Vagina (tissue), 2 donors: ENCODE results near the gene CACNA1S. TPM values are rescaled to one million over a fixed set of nuclear protein-coding genes. Genes with fewer than 3 reads are reported as not detected.

Source experiments
- DNase-seq, 2 donors: peaks; one replicate each; pipeline ENCODE4 v3.0.0-alpha.2; 2017; ENCODE audit errors: extremely low spot score in 2 of 2
- H3K27ac ChIP-seq: fragments of 200-600 bp; sonication (generic); one replicate; pipeline ENCODE4 v1.5.1; 2019
- H3K27me3 ChIP-seq: fragments of 200-600 bp; sonication (generic); one replicate; pipeline ENCODE4 v1.5.1; 2019
- H3K36me3 ChIP-seq, 2 donors: fragments of 200-600 bp; sonication (generic); one replicate each; pipeline ENCODE4 v1.5.1; 2017 to 2019
- H3K4me1 ChIP-seq: fragments of 200-600 bp; sonication (generic); one replicate; pipeline ENCODE4 v1.5.1; 2019
- H3K4me3 ChIP-seq, 2 donors: fragments of 200-600 bp; sonication (generic); 1 replicate in 1 of 2; 2 replicates in 1 of 2; pipeline ENCODE4 v1.5.1; 2016 to 2019
- H3K9me3 ChIP-seq: fragments of 200-600 bp; sonication (generic); one replicate; pipeline ENCODE4 v1.5.1; 2019
- CTCF ChIP-seq, 3 experiments: fragments of 450-650 bp in 2 of 3; fragments of 200-600 bp in 1 of 3; sonication (generic) in 1 of 3; IDR thresholded peaks; one replicate each; pipeline ENCODE4 v1.5.1; 2017 to 2019; ENCODE audit warnings: antibody characterized with exemption in 3 of 3, mild to moderate bottlenecking in 2 of 3, moderate library complexity in 2 of 3
- POLR2A ChIP-seq, 2 donors: fragments of 450-650 bp; IDR thresholded peaks; one replicate each; pipeline ENCODE4 v1.6.1; 2017; ENCODE audit warnings: antibody characterized with exemption in 2 of 2, mild to moderate bottlenecking in 2 of 2, moderate library complexity in 2 of 2
- POLR2AphosphoS5 ChIP-seq, 2 donors: sonication (generic); formaldehyde crosslinking; IDR thresholded peaks; one replicate each; pipeline ENCODE4 v1.9.0; 2017; ENCODE audit warnings: antibody characterized with exemption in 2 of 2, mild to moderate bottlenecking in 2 of 2, low read depth in 1 of 2; ENCODE audit not compliant: insufficient read depth in 1 of 2
- intact Hi-C: fragments of 100-400 bp; cut with DNase I; formaldehyde crosslinking; loops from one replicate; pipeline ENCODE4 v1.15.1; 2023
- total RNA-seq: library from RNA; depleted of rRNA; stranded (reverse); fragments of >200 nt; gene quantifications from one replicate; pipeline ENCODE4 v1.2.3, GENCODE V29; 2016

The CACNA1S gene
- total RNA-seq, 1 donor from 2014 or later: not detected

GRCh38 chr1:201021630-201022492, 90.4 kb downstream of the CACNA1S start:
- H3K36me3 ChIP-seq: no peaks in the 10 kb centered on the region
- peaks cover 22% of the 10 kb centered on the region for H3K4me1 ChIP-seq
- H3K27ac ChIP-seq: no peak overlapping the region
- peak overlapping the region in 1 of 2 donors; percentile 48 for H3K4me3 ChIP-seq
- no peaks in the 10 kb centered on the region for H3K9me3 ChIP-seq
- no peaks in the 10 kb centered on the region for H3K27me3 ChIP-seq
- intact Hi-C loops: no loop called here
- TF ChIP-seq POLR2A (IDR thresholded peaks at IDR 0.05): no peak
- no peak for TF ChIP-seq POLR2AphosphoS5 (IDR thresholded peaks at IDR 0.05; ENCODE audit: insufficient read depth in 1 of 2, low read depth in 1 of 2)
- no peak for DNase-seq

- intact Hi-C loops: no loop called here
- H3K36me3 ChIP-seq: no peaks in the 10 kb centered on the region
- DNase-seq: no peak
- peak overlapping the region; percentile 21 for H3K27ac ChIP-seq
- H3K9me3 ChIP-seq: no peaks in the 10 kb centered on the region
- H3K27me3 ChIP-seq: no peaks in the 10 kb centered on the region
- H3K4me3 ChIP-seq: no peak overlapping the region
- peaks cover 31% of the 10 kb centered on the region for H3K4me1 ChIP-seq
- TF ChIP-seq CTCF (IDR thresholded peaks at IDR 0.05): no peak
- no peak for TF ChIP-seq POLR2A (IDR thresholded peaks at IDR 0.05)
- no peak for TF ChIP-seq POLR2AphosphoS5 (IDR thresholded peaks at IDR 0.05; ENCODE audit: insufficient read depth in 1 of 2, low read depth in 1 of 2)
These were observed 91.3 kb downstream of the CACNA1S start for GRCh38 chr1:201020721-201021629.

GRCh38 chr1:201020040-201020591, 92.1 kb downstream of the CACNA1S start:
- H3K27ac ChIP-seq: no peak overlapping the region
- intact Hi-C loops: no loop called here

GRCh38 chr1:201019321-201019977, 92.8 kb downstream of the CACNA1S start:
- intact Hi-C loops: no loop called here
- no peaks in the 10 kb centered on the region for H3K36me3 ChIP-seq
- peaks cover 35% of the 10 kb centered on the region for H3K4me1 ChIP-seq
- no peaks in the 10 kb centered on the region for H3K27me3 ChIP-seq
- H3K4me3 ChIP-seq: no peak overlapping the region
- H3K9me3 ChIP-seq: no peaks in the 10 kb centered on the region
- DNase-seq: no peak
- H3K27ac ChIP-seq: no peak overlapping the region
- TF ChIP-seq POLR2A (IDR thresholded peaks at IDR 0.05): no peak
- peak in 1 of 2 donors; percentile 45 for TF ChIP-seq POLR2AphosphoS5 (IDR thresholded peaks at IDR 0.05; ENCODE audit: insufficient read depth in 1 of 2, low read depth in 1 of 2)
- TF ChIP-seq CTCF (IDR thresholded peaks at IDR 0.05): no peak

More at GRCh38 chr1:201020040-201020591, 92.1 kb downstream of the CACNA1S start:
- no peak for DNase-seq
- no peaks in the 10 kb centered on the region for H3K36me3 ChIP-seq
- no peaks in the 10 kb centered on the region for H3K27me3 ChIP-seq
- H3K4me1 ChIP-seq: peaks cover 34% of the 10 kb centered on the region
- TF ChIP-seq POLR2AphosphoS5 (IDR thresholded peaks at IDR 0.05; ENCODE audit: insufficient read depth in 1 of 2, low read depth in 1 of 2): no peak
- no peak for TF ChIP-seq POLR2A (IDR thresholded peaks at IDR 0.05)
- no peak for TF ChIP-seq CTCF (IDR thresholded peaks at IDR 0.05)
- H3K4me3 ChIP-seq: no peak overlapping the region
- no peaks in the 10 kb centered on the region for H3K9me3 ChIP-seq

GRCh38 chr1:201017828-201018163, 94.4 kb downstream of the CACNA1S start:
- TF ChIP-seq POLR2AphosphoS5 (IDR thresholded peaks at IDR 0.05; ENCODE audit: insufficient read depth in 1 of 2, low read depth in 1 of 2): no peak
- no peak for TF ChIP-seq CTCF (IDR thresholded peaks at IDR 0.05)
- TF ChIP-seq POLR2A (IDR thresholded peaks at IDR 0.05): no peak
- H3K36me3 ChIP-seq: no peaks in the 10 kb centered on the region
- peaks cover 38% of the 10 kb centered on the region for H3K4me1 ChIP-seq
- H3K27ac ChIP-seq: no peak overlapping the region
- no peak overlapping the region for H3K4me3 ChIP-seq
- H3K27me3 ChIP-seq: no peaks in the 10 kb centered on the region
- DNase-seq: no peak
- H3K9me3 ChIP-seq: no peaks in the 10 kb centered on the region
- intact Hi-C loops: no loop called here
